PC-3 (cell line): ENCODE measurements around the gene CCDC169. TPM values are rescaled to one million over a fixed set of nuclear protein-coding genes. Genes with fewer than 3 reads are reported as not detected.

Experiments used
- ATAC-seq: fragments of 200-7000 bp; cut with Tn5 transposase; 2 replicates; pipeline ENCODE4 v1.9.1; 2020; ENCODE audit warnings: mild to moderate bottlenecking, moderate library complexity
- BruUV-seq: library from RNA; stranded (reverse); fragments of 400-500 nt; replicated peaks from 2 replicates; lab custom pipeline; 2021; lab: Mats Ljungman, UMichigan
- CTCF ChIA-PET: fragments of 300-600 bp; sonication (Branson Sonifier 250); formaldehyde crosslinking; loops from one replicate; lab custom pipeline; 2022; ENCODE audit warnings: antibody characterized with exemption; lab: Charles Lee
- POLR2A ChIA-PET: fragments of 300-600 bp; sonication (Branson Sonifier 250); formaldehyde crosslinking; loops from one replicate; lab custom pipeline; 2022; ENCODE audit warnings: antibody characterized with exemption; ENCODE audit not compliant: unreplicated experiment; lab: Charles Lee
- DNase-seq: peaks from one replicate; pipeline ENCODE4 v3.0.0-alpha.2; 2015
- H2AFZ ChIP-seq: fragments of 300-600 bp; sonication (generic); 2 replicates; pipeline ENCODE4 v1.6.0; 2016; ENCODE audit warnings: antibody characterized with exemption, low read length
- H3F3A ChIP-seq: fragments of 300-600 bp; sonication (generic); one replicate; pipeline ENCODE4 v1.6.0; 2017; ENCODE audit warnings: antibody characterized with exemption, low read length, control low read depth, mild to moderate bottlenecking; ENCODE audit not compliant: unreplicated experiment
- H3K27ac ChIP-seq: fragments of 300-600 bp; sonication (generic); 2 replicates; pipeline ENCODE4 v1.5.1; 2016; ENCODE audit warnings: mild to moderate bottlenecking, low read length
- H3K27me3 ChIP-seq: fragments of 300-600 bp; sonication (generic); 2 replicates; pipeline ENCODE4 v1.6.1; 2016; ENCODE audit warnings: low read length, mixed read lengths
- H3K36me3 ChIP-seq: fragments of 300-600 bp; sonication (generic); 2 replicates; pipeline ENCODE4 v1.6.1; 2016; ENCODE audit warnings: low read depth, mixed run types, low read length, mixed read lengths
- H3K4me1 ChIP-seq: fragments of 300-600 bp; sonication (generic); 2 replicates; pipeline ENCODE4 v1.5.1; 2016; ENCODE audit warnings: low read length; ENCODE audit not compliant: insufficient read depth
- H3K4me2 ChIP-seq: fragments of 300-600 bp; sonication (generic); 2 replicates; pipeline ENCODE4 v1.6.0; 2016; ENCODE audit warnings: low read length
- H3K4me3 ChIP-seq: fragments of 300-600 bp; sonication (generic); 2 replicates; pipeline ENCODE4 v1.5.1; 2016; ENCODE audit warnings: mild to moderate bottlenecking, low read length, mixed read lengths
- H3K79me2 ChIP-seq: fragments of 300-600 bp; sonication (generic); 2 replicates; pipeline ENCODE4 v1.6.1; 2017; ENCODE audit warnings: low read length, mixed read lengths
- H3K9ac ChIP-seq: fragments of 300-600 bp; sonication (generic); 2 replicates; pipeline ENCODE4 v1.6.0; 2016; ENCODE audit warnings: mild to moderate bottlenecking, low read length
- H3K9me2 ChIP-seq: fragments of 300-600 bp; sonication (generic); replicated peaks from 2 replicates; pipeline ENCODE4 v1.6.1; 2016; ENCODE audit warnings: mixed run types, low read length, mixed read lengths
- H3K9me3 ChIP-seq: fragments of 300-600 bp; sonication (generic); 2 replicates; pipeline ENCODE4 v1.6.1; 2016; ENCODE audit warnings: low read length, mixed read lengths
- H4K20me1 ChIP-seq: fragments of 300-600 bp; sonication (generic); 2 replicates; pipeline ENCODE4 v1.6.1; 2016; ENCODE audit warnings: low read length, mixed read lengths
- CTCF ChIP-seq: fragments of 300-600 bp; sonication (generic); conservative IDR thresholded peaks from 2 replicates; pipeline ENCODE4 v1.5.1; 2017; ENCODE audit warnings: antibody characterized with exemption, low read depth, mild to moderate bottlenecking, low read length
- EZH2 ChIP-seq: fragments of 300-600 bp; sonication (generic); IDR thresholded peaks from one replicate; pipeline ENCODE4 v1.6.1; 2017; ENCODE audit warnings: antibody characterized with exemption, mild to moderate bottlenecking, low read length; ENCODE audit not compliant: unreplicated experiment
- EZH2phosphoT487 ChIP-seq: fragments of 300-600 bp; sonication (generic); IDR thresholded peaks from 2 replicates; pipeline ENCODE4 v1.6.1; 2018; ENCODE audit warnings: mild to moderate bottlenecking, antibody characterized with exemption, low read length, borderline replicate concordance
- intact Hi-C: fragments of 100-400 bp; cut with micrococcal nuclease; formaldehyde crosslinking; loops from 2 replicates; pipeline ENCODE4 v1.9.0; 2023
- total RNA-seq: library from RNA; depleted of rRNA; stranded (reverse); fragments of >200 nt; gene quantifications from 2 replicates; pipeline ENCODE4 v1.2.3, GENCODE V29; 2014

Gene CCDC169
- total RNA-seq, 1 experiment from 2014 or later = 0.69 TPM

- intact Hi-C loops = no loop called here
- no peak for TF ChIP-seq EZH2
- TF ChIP-seq CTCF = no peak
- no peak for TF ChIP-seq EZH2phosphoT487
- H3K9me2 ChIP-seq = no peaks in the 10 kb centered on the region
- POLR2A ChIA-PET = no interaction called here
- no peaks in the 10 kb centered on the region for H3K27me3 ChIP-seq
- H3K36me3 ChIP-seq = no peaks in the 10 kb centered on the region
- H3F3A ChIP-seq = no peaks in the 10 kb centered on the region
- no peaks in the 10 kb centered on the region for H3K9me3 ChIP-seq
- H3K4me1 ChIP-seq = peaks cover 15% of the 10 kb centered on the region
- H3K4me2 ChIP-seq = peak overlapping the region; percentile 81
- DNase-seq (no peak), ATAC-seq (no peak)
- H3K9ac ChIP-seq = no peak overlapping the region
- BruUV-seq = no TSS peak
- peak overlapping the region; percentile 72; the same call in 1 of the 2 replicates for H3K4me3 ChIP-seq
- H3K79me2 ChIP-seq = no peaks in the 10 kb centered on the region
- H4K20me1 ChIP-seq = no peaks in the 10 kb centered on the region
- CTCF ChIA-PET = no interaction called here
- H3K27ac ChIP-seq = 0 out of 2 replicates have a peak overlapping the region, but pooled peaks have one; percentile 58
- no peak overlapping the region for H2AFZ ChIP-seq
These were observed 988 bp upstream of the CCDC169 start for GRCh38 chr13:36298535-36299068.

GRCh38 chr13:36294096-36294495 is 3.5 kb downstream of the CCDC169 start:
- no peak overlapping the region for H3K27ac ChIP-seq
- H3K9me2 ChIP-seq = no peaks in the 10 kb centered on the region
- no peak overlapping the region for H3K9ac ChIP-seq
- no peak for DNase-seq
- no peak overlapping the region for H3K4me3 ChIP-seq
- H2AFZ ChIP-seq = no peak overlapping the region
- H3K36me3 ChIP-seq = no peaks in the 10 kb centered on the region; the same call in 1 of the 2 replicates
- H4K20me1 ChIP-seq = no peaks in the 10 kb centered on the region
- no peak overlapping the region for H3K4me2 ChIP-seq
- peaks cover 2% of the 10 kb centered on the region; the same call in 1 of the 2 replicates for H3K9me3 ChIP-seq
- no peaks in the 10 kb centered on the region for H3K27me3 ChIP-seq
- intact Hi-C loops = no loop called here
- BruUV-seq = no TSS peak
- CTCF ChIA-PET = no interaction called here
- H3K79me2 ChIP-seq = no peaks in the 10 kb centered on the region
- no peaks in the 10 kb centered on the region for H3F3A ChIP-seq
- no peak for ATAC-seq
- POLR2A ChIA-PET = no interaction called here
- TF ChIP-seq EZH2 (no peak), EZH2phosphoT487 (no peak), CTCF (no peak)
- peaks cover 4% of the 10 kb centered on the region for H3K4me1 ChIP-seq

GRCh38 chr13:36293497-36293896 is 4.1 kb downstream of the CCDC169 start:
- no peaks in the 10 kb centered on the region for H3K4me1 ChIP-seq
- TF ChIP-seq EZH2phosphoT487 (no peak), EZH2 (no peak), CTCF (no peak)

More at GRCh38 chr13:36293497-36293896, 4.1 kb downstream of the CCDC169 start:
- Histone ChIP-seq H3K4me2 (no peak overlapping the region), H3K9ac (no peak overlapping the region), H4K20me1 (no peaks in the 10 kb centered on the region), H3K9me2 (no peaks in the 10 kb centered on the region), H3F3A (no peaks in the 10 kb centered on the region), H3K79me2 (no peaks in the 10 kb centered on the region), H3K36me3 (no peaks in the 10 kb centered on the region; the same call in 1 of the 2 replicates), H3K27ac (no peak overlapping the region), H3K4me3 (no peak overlapping the region), H3K27me3 (no peaks in the 10 kb centered on the region), H2AFZ (no peak overlapping the region), H3K9me3 (peaks cover 6% of the 10 kb centered on the region; the same call in 1 of the 2 replicates)
- no peak for DNase-seq
- intact Hi-C loops = no loop called here
- POLR2A ChIA-PET = no interaction called here
- CTCF ChIA-PET = no interaction called here
- no TSS peak for BruUV-seq
- no peak for ATAC-seq
